NCI-H774 (cell line): ENCODE results near the gene KCNF1.

Source experiments
- DNase-seq: peaks from one replicate; lab custom pipeline; 2025; lab: John Stamatoyannopoulos, UW

Gene KCNF1

DNA sequence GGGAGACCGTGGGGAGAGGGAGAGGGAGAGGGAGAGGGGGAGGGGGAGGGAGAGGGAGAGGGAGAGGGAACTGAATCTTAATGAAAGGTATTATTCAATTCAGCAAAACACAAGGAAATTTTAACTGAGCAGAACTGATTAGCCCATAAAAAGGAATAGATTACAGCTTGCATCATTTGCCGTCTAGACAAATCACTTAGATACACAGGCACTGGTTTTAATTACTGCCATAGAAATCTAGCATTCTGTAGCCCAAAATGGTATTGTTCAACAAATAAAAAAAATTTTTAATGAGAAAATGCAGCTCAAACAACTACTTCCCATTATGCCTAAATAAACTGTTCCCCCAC lies 7.9 kb upstream of the KCNF1 start:
- no peak for DNase-seq

- DNase-seq = no peak
These were observed 7.3 kb upstream of the KCNF1 start for GRCh38 chr2:10904455-10904854.

DNA sequence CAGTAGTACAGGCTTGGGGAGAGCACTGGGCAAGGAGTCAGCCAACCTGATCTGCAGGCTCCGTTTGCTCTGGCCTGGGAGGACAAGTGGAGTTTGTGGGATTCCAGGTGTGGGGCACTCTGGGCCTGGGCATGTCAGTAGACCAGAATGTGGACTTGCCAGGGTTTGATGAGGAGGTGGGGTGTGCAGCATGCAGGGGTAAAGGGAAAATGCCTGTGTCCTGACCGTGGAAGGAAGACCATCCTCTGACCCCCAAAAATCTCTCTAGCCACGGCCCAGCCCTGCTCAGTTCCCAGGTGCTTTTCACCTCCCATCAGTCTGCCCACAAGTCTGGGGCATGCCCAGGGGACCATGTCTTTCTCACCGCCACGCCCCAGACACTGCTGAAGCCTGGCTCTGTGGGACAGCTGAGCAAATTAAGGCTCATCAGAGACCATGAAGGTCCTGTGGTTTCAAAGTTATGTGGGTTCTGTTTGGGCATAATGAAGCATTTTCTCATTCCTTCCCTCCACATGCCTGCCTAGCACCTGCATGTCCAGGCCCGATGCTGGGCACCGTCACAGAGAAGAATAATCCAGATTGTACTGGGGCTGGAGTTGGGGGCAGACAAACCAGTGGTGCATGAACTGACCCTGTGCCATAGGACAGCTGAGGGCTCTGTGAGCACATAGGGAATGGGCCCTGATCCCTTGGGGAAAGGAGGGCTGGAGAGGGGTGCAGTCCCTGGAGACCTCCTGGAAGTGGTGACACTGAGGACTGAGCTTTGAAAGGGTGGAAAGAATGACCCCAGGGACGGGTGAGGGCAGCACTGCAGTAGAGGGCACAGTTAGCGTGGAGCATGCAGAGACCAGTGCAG lies 6.5 kb upstream of the KCNF1 start:
- DNase-seq = no peak

GRCh38 chr2:10905862-10906143 lies 5.9 kb upstream of the KCNF1 start:
- no peak for DNase-seq

- peak; percentile 81 for DNase-seq
These were observed 4.7 kb upstream of the KCNF1 start for GRCh38 chr2:10906926-10907625.

- DNase-seq = no peak
These were observed 3.5 kb upstream of the KCNF1 start for GRCh38 chr2:10908195-10908594.

DNA sequence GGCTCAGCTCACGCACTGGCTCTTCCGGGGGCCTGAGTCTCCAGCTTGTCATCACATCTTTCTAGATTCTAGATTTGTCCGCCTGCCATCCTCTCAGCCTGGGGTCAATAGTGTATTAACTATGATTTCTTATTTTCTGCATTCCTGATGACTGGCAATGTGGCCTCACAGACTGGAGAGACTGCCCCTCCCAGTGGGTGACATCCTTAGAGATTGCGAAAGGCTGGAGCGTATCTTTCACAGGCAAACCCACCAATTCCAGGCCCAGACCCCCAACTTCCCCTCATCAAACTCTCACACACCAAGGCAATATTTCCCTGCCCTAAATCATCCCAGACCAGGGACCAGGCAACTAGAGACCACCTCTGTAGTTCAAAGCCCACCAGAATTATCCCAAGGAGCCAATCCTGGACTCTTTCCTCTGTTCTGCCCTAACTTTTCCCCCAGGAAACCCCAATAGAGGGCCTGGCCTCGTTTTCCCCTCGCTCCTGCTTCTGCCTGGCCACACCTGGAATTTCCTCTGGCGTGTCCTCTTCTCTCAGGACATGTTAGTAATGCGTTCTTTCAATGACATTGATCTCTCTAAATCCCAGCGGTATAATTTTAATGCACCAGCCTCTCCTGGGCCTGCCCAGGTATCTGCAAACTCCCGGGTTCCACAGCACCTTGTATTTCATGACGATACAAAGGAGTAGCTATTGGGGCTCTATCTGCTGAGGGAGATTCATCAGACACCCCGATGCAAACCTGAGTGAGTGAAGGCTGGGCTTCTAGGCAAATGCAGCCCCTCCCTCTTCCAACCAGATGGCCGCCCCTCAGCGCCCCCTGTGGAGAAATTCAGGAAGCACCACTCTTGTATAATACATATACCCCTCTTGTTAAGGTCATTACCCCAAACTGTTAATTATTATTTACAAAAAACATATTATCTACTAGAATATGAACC lies 2.4 kb upstream of the KCNF1 start:
- DNase-seq = peak; percentile 43

DNA sequence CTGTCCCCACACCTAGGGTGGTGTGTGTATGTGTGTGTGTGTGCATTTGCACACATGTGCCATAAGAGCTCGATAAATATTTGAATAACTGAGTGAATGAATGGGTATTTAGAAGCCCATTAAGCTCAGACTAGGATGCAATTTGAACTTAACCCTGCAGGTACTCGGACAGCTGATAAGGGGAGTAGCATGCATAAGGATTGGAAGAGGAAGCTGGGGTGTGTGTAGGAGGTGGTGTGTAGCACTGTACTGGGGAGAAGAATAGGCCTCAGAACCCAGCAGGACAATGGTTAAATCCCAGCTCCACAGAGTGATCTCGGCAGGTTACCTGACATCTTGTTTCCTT lies 1.8 kb upstream of the KCNF1 start:
- no peak for DNase-seq

GRCh38 chr2:10910625-10911024 lies 1.1 kb upstream of the KCNF1 start:
- no peak for DNase-seq

DNA sequence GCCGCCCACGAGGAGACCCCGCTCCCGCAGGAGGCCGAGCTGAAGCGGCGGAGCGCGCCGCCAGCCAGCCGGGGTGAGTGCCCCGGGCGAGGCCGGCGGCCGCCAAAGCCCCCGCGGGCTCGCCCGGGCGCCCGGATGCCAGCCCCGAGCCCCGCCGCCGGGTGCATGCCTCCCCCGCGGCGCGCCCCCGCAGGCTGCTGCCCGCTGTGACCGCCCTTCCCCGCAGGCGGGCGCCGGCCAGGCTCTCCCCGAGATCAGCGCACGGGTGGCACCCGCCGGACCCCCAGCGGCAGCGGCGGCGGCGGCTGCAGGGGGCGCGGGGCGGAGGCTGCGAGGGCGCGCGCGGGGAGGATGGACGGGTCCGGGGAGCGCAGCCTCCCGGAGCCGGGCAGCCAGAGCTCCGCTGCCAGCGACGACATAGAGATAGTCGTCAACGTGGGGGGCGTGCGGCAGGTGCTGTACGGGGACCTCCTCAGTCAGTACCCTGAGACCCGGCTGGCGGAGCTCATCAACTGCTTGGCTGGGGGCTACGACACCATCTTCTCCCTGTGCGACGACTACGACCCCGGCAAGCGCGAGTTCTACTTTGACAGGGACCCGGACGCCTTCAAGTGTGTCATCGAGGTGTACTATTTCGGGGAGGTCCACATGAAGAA lies 470 bp downstream of the KCNF1 start:
- no peak for DNase-seq

DNA sequence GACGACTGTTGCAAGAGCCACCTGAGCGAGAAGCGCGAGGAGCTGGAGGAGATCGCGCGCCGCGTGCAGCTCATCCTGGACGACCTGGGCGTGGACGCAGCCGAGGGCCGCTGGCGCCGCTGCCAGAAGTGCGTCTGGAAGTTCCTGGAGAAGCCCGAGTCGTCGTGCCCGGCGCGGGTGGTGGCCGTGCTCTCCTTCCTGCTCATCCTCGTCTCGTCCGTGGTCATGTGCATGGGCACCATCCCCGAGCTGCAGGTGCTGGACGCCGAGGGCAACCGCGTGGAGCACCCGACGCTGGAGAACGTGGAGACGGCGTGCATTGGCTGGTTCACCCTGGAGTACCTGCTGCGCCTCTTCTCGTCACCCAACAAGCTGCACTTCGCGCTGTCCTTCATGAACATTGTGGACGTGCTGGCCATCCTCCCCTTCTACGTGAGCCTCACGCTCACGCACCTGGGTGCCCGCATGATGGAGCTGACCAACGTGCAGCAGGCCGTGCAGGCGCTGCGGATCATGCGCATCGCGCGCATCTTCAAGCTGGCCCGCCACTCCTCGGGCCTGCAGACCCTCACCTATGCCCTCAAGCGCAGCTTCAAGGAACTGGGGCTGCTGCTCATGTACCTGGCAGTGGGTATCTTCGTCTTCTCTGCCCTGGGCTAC lies 1.2 kb downstream of the KCNF1 start:
- DNase-seq = no peak

GRCh38 chr2:10913501-10914271 lies 2.0 kb downstream of the KCNF1 start:
- DNase-seq = no peak

DNA sequence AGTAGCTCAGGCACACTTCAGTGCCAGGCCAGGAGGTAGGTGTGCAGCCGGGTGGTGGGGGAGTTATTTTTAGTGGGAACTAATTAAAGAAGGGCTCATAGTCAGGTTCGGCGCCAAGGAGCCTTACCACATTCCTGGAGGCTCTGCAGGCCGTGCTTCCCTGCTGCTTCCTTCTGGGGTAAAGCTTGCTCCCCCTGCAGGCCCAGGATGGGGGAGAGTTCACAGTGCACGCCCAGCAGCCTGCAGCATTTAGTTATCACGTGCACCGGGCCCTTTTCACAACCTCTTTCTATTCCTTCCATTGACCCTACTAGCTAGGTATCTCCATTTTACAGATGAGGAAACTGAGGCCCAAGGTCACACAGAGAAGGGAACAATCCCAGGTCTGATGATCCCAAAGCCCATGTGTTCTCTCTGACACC lies 2.5 kb downstream of the KCNF1 start:
- no peak for DNase-seq

DNA sequence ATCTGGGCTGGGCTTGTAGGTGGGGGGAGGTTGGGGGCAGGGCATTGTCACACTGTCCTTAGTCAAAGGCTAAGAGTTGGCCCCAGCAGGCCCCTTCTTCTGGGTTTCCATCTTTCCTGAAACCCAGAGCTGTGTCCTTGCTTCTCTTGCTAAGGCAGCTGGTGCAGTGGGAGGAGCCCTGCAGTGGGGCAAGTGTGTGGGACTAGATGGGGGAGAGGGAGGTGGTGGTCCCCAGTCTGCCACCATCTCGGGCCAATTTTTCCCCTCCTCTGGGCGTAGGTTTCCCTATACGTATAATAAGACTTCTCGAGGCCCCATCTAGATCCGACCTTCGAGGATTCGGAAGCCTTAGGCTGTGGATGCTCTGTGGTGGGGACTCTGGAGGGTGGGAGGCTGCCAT lies 3.5 kb downstream of the KCNF1 start:
- DNase-seq = no peak

DNA sequence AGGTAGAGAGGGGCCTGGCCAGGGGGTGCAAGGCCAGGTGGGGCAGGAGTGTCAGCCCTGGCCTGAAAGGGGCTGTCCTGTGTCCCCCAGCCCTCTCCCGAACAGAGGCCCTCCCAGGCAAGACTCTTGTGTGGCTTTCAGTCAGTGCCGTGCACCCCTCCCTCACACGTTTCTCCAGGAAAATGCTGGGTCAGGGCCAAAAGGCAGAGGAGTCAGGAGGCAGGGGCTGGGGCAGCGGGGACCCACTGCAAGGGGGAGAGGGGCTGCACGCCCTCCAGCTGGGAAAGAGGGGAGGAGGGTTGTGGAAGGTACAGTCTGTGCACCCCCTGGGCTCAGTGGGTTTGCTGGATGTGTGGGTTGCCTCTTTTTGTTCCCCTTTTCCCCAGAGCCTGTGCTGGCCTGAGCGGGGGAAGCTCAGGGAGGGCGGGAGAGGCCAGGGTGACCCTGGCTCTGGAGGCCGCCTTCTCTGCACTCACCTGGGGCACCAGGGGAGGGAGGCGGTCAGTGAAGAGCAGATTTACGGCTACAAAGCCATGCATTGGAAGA lies 4.1 kb downstream of the KCNF1 start:
- no peak for DNase-seq

DNA sequence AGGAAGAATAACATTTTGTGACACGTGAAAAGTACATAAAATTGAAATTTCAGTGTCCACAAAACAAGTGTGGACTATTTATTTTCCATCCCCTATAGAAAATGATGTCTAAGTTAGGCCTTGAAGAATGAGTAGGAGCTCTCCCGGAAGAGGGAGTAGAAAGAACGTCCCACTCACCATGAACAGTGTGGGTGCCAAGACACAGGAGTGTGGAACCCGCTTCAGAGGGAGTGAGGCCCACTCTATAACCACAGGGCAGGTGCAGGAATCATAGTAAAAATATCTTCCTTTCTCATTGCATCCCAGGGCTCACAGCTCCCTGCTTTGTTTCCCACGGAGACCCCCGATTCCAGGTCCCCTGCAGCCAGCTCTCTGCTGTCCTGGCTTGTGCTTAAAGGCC lies 5.2 kb downstream of the KCNF1 start:
- no peak for DNase-seq

DNA sequence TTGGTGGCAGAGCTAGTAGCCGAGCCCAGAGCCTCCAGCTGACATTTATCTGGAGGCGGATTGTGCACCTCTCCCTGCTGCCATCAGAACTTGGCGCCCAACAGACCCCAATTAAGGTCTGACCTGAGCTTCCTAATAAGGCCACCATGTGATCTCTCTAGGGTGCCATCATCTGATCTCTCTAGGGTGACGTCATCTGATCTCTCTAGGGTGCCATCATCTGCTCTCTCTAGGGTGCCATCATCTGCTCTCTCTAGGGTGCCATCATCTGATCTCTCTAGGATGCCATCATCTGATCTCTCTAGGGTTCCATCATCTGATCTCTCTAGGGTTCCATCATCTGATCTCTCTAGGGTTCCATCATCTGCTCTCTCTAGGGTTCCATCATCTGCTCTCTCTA lies 6.2 kb downstream of the KCNF1 start:
- DNase-seq = no peak

DNA sequence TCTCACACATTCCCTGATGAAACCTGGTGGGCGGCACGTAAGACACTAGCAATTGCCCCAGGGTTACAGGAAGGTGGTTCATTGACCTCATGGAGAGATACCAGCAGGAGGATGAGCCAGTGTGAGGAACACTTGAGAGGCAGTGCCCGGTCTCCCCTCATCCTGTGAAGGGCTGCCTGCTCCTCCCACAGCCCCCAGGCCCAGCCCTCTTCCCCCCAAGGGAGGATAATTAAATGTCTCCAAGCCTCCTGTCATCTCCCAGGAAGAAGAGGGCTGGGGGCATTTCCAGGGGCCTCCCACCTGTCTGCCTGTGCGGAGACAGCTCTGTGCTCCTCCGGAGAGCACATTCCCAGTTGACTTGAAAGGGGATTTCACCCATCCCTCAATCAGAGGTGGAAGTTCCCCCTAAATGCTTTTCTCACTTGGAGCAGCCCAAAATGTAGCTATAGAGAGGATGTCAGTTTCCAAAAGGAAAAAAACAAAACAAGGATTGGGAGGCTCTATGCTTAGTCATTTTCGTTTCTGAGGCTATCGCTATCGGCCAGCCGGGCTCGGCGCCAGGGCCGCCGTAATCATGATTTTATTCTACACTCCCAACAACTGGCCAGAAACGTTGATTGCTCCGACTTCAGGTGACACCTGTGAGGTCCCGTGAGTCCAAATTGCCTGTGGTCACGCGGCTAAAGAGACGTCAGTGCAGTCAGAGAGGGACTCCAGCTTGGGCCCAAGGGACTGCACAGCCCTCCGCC lies 7.1 kb downstream of the KCNF1 start:
- no peak for DNase-seq

DNA sequence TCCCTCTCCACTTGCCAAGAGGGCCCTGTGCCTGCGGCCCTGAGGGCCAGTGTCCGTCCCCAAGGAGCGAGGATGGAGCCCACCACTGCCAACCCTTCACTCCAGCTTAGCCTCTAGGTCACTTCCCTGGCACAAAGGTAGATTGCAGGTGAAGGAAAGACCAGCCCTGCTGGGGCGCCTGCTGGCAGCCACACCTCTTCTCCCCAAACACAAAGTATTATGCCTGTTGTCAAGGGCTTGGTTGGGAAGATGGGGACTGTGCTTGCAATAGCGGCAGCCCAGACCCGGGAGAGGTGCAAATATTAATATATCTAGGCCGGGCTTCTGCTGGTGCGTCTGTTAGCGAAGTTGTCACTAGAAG lies 7.7 kb downstream of the KCNF1 start:
- DNase-seq = no peak
